ENCODE data around the gene PTH1R. TPM values are rescaled to one million over a fixed set of nuclear protein-coding genes. Genes with fewer than 3 reads are reported as not detected.

PTH1R gene
- total RNA-seq, 4 donors from 2014 or later, result 7.8 to 18.5 (median 14.5) TPM

DNA sequence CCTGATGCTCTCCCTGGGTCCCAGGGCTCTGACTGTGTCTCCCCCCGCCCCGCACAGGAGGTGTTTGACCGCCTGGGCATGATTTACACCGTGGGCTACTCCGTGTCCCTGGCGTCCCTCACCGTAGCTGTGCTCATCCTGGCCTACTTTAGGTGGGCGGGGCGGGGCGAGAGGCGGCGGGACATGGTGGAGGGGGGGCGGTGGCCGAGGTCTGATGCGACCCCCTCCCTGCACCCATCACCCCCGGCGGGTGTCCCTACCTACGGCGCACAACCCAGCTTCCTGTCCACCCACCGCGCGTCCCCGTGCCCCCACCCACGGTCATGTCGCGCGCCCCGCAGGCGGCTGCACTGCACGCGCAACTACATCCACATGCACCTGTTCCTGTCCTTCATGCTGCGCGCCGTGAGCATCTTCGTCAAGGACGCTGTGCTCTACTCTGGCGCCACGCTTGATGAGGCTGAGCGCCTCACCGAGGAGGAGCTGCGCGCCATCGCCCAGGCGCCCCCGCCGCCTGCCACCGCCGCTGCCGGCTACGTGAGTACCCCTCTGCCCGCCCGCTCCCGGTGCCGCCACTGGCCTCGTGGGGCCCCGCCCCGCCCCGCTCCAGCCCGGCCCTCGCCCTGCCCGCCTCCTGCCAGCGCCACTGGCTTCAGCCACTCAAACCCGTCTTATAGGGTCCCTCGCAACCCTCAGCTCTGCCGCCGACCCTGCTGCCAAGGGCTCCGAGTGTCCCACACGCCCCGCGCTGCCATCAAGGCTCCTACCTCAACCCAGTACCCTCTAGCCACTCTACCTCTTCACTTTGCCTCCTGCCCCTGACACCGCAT, 21.0 kb downstream of the PTH1R start:
- no peaks in the 10 kb centered on the region for H3K9me3 ChIP-seq
- 24 to 52% methylated on average over 10 to 11 of the region's 71 CpGs for WGBS, 2 donors (ENCODE audit: low coverage in 1 of 2)
- no peak overlapping the region for H3K27ac ChIP-seq
- TF ChIP-seq, protein P1, sequence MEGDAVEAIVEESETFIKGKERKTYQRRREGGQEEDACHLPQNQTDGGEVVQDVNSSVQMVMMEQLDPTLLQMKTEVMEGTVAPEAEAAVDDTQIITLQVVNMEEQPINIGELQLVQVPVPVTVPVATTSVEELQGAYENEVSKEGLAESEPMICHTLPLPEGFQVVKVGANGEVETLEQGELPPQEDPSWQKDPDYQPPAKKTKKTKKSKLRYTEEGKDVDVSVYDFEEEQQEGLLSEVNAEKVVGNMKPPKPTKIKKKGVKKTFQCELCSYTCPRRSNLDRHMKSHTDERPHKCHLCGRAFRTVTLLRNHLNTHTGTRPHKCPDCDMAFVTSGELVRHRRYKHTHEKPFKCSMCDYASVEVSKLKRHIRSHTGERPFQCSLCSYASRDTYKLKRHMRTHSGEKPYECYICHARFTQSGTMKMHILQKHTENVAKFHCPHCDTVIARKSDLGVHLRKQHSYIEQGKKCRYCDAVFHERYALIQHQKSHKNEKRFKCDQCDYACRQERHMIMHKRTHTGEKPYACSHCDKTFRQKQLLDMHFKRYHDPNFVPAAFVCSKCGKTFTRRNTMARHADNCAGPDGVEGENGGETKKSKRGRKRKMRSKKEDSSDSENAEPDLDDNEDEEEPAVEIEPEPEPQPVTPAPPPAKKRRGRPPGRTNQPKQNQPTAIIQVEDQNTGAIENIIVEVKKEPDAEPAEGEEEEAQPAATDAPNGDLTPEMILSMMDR (IDR thresholded peaks at IDR 0.05), result no peak
- no peak for TF ChIP-seq EP300 (IDR thresholded peaks at IDR 0.05)
- no peak for TF ChIP-seq POLR2A (IDR thresholded peaks at IDR 0.05)
- no peak for TF ChIP-seq POLR2AphosphoS5 (IDR thresholded peaks at IDR 0.05)
- peaks cover 0 to 19% (median 9%) of the 10 kb centered on the region in 3 donors for H3K4me1 ChIP-seq
- H3K27me3 ChIP-seq, result peaks cover 22% of the 10 kb centered on the region
- no peaks in the 10 kb centered on the region for H3K36me3 ChIP-seq
- ATAC-seq, result no peak
- H3K4me3 ChIP-seq, result peak overlapping the region in 1 of 2 donors; percentile 25

DNA sequence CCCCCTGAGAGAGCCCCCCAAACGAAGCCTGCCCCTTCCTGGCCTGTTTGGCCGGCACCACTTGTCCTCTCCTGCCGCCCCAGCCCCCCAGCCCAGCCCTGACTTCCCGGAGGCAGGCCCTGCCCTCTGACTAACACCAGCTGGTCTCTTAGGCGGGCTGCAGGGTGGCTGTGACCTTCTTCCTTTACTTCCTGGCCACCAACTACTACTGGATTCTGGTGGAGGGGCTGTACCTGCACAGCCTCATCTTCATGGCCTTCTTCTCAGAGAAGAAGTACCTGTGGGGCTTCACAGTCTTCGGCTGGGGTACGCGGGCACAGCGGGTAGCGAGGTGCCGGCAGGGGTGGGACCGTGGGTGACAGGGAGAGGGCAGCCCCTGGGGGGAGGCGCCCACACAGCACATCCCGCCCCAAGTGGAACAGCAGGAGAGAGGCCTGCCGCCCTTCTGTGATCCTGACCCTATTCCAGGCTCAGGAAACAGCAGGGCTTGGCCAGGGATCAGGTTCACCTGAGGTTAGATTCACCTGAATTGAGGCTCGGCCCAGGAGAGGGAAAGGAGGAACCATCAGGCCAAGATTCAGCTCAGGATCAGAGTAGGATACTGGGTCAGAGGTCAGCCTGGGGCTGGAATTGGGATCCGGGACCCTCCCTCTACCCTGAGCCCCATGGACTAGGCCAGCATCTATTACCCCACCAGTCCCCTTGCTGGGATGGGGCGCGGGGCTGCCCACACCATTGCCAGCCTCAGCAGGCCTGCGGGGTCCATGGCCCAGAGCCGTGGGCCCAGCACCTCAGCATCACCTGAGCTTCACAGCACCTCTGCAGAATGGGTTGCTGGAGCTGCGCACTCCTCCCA, 21.9 kb downstream of the PTH1R start:
- ATAC-seq, result no peak
- no peak overlapping the region for H3K4me3 ChIP-seq
- no peaks in the 10 kb centered on the region for H3K9me3 ChIP-seq
- 20 to 80% methylated on average over 1 of the region's 22 CpGs for WGBS, 2 donors (ENCODE audit: low coverage in 1 of 2)
- TF ChIP-seq POLR2A (IDR thresholded peaks at IDR 0.05) (no peak), EP300 (IDR thresholded peaks at IDR 0.05) (no peak), POLR2AphosphoS5 (IDR thresholded peaks at IDR 0.05) (no peak)
- TF ChIP-seq, protein P1 (IDR thresholded peaks at IDR 0.05), result no peak
- H3K27ac ChIP-seq, result no peak overlapping the region
- H3K4me1 ChIP-seq, result peaks cover 0 to 14% (median 9%) of the 10 kb centered on the region in 3 donors
- H3K27me3 ChIP-seq, result peaks cover 22% of the 10 kb centered on the region
- no peaks in the 10 kb centered on the region for H3K36me3 ChIP-seq

DNA sequence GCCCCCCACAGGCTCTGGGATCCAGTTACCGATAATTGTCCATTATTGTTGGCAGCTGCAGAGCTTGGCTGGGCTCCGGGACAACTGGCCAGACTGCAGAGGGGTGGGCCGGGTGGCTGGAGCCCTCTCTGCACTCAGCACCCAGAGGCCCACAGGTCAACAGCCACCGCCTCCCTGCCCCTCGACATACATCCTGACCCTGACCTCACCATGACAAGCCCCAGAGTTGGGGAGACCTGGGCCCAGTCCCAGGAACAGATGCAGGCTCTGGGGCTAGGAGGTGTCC, 22.4 kb downstream of the PTH1R start:
- H3K27ac ChIP-seq, result no peak overlapping the region
- no peaks in the 10 kb centered on the region for H3K9me3 ChIP-seq
- peaks cover 26% of the 10 kb centered on the region for H3K27me3 ChIP-seq
- TF ChIP-seq POLR2A (IDR thresholded peaks at IDR 0.05) (no peak), POLR2AphosphoS5 (IDR thresholded peaks at IDR 0.05) (no peak), EP300 (IDR thresholded peaks at IDR 0.05) (no peak)
- TF ChIP-seq, protein P1 (IDR thresholded peaks at IDR 0.05), result no peak
- H3K4me3 ChIP-seq, result no peak overlapping the region
- no peaks in the 10 kb centered on the region for H3K36me3 ChIP-seq
- no peak for ATAC-seq
- WGBS, 2 donors (ENCODE audit: low coverage in 1 of 2), result no CpG with 5 or more reads among the region's 5 CpGs
- H3K4me1 ChIP-seq, result peaks cover 0 to 14% (median 9%) of the 10 kb centered on the region in 3 donors

DNA sequence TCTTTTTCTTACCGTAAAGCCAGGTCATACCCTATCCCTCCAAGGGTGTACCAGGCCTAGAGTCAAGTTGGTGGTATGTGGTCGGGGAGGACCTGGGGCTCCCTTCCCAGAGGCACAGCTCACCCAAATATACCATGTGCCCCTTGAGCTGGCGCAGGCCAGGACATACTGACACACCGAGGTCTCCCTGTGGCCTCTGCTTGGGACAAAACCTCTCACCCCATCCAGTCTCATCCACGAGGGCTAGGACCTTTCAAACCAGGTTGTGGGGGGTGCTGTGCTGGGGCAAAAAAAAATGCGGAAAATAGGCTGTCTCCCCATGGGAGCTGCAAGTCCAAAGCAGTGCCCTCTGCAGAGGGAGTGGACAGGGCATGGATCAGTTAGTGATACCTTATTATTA, 22.8 kb downstream of the PTH1R start:
- no CpG with 5 or more reads among the region's 6 CpGs for WGBS, 2 donors (ENCODE audit: low coverage in 1 of 2)
- H3K4me1 ChIP-seq, result peaks cover 0 to 14% (median 9%) of the 10 kb centered on the region in 3 donors
- TF ChIP-seq POLR2A (IDR thresholded peaks at IDR 0.05) (no peak), POLR2AphosphoS5 (IDR thresholded peaks at IDR 0.05) (no peak), EP300 (IDR thresholded peaks at IDR 0.05) (no peak)
- TF ChIP-seq, protein P1 (IDR thresholded peaks at IDR 0.05), result no peak
- ATAC-seq, result no peak
- no peaks in the 10 kb centered on the region for H3K36me3 ChIP-seq
- peaks cover 30% of the 10 kb centered on the region for H3K27me3 ChIP-seq
- no peak overlapping the region for H3K27ac ChIP-seq
- H3K9me3 ChIP-seq, result no peaks in the 10 kb centered on the region
- no peak overlapping the region for H3K4me3 ChIP-seq

Data from gastroesophageal sphincter (tissue), 4 donors.